ENCODE results near the gene ITFG1.
"Not testable (repeated sequence)": the region's sequence is repeated elsewhere in the genome, so short reads cannot be mapped to it uniquely, and the experiment has no call there.

Gene ITFG1

DNA sequence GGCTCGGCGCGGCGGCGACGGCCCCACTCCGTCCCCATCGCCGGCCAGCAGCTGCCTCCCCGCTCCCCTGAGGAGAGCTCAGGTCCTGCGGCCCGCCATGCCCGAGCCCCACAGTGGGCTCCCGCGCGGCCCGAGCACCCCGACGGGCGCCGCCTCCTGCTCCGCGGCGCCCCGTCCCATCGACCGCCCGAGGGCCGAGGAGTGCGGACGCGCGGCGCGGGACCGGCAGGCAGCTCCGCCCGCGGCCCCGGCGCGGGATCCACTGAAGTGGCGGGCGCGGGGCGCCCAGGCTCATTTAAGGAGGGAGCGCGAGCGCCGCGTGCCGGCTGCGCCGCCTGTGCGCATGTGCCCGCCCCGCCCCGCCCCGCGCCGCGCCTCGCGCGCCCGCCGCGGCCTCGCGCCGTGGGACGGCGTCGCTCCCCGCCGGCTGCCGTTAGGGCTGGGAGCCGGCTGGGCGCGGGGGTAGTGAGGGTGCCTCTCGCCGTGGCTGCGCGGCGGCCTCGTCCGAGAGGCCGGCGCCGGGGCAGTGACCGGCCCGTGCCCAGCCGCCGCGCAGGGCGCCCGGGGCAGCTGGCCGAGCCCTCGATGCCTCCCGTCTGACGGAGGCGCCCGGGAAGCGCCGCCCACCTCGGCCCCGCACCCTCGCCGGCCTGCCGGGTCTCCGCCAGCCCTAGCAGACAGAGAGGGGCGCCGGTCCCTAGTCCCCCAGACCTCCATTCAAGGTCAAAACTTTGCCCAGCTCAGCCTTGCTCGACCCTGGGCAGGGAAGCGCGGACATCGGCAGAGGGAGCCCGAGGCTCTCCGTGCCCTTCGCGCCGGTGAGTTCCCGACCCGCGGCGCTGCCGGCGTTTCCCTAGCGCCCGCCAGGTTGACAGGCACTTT, 316.9 kb downstream of the ITFG1 start, which contains the start of gene NETO2:
NETO2 (minus strand) TSS at position 269 of the 882 bp plus-strand sequence. CDS start 333 bp downstream, outside the sequence.
- peak; percentile 41 for DNase-seq

DNA sequence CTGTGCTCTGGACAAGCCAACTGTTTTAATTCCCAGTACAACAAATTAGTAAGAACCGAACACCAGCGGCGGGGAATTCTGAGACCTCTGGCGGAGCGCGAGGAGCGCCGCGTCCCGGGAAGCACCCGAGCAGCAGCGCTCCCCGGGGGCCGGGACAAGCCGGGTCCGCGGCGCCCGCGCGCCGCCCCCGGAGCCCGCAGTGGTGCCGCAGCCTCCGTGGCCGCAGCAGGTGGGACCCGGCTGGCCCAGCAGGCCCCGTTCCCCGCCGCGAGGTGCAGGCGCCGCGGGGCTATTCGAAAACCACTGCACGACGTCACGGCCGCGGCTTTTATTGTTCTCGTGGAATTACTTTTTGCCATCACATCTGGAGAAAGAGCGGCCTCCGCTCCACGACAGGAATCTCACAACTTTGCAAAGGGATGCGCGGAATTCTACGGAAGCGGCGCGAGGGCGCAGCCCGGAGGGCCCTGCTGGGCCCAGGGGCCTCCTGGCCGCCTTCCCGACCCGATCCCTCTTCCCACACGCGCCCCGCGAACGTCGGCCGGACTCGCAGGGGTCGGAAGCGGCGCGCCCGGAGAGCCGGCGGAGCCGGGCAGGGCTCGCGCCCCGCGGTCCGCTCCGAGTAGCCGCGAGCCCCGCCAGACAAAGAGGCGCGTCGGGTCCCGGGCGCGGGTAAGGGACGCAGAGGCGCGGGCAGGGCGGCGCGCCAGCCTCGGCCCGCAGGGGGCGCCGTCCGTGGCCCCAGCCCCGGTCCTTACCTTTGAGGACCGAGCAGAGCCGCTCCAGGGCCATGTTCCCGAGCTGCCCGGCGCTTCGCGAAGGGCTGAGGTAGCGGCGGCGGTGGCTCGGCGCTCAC, 317.8 kb downstream of the ITFG1 start:
- DNase-seq: peak; percentile 49

DNA sequence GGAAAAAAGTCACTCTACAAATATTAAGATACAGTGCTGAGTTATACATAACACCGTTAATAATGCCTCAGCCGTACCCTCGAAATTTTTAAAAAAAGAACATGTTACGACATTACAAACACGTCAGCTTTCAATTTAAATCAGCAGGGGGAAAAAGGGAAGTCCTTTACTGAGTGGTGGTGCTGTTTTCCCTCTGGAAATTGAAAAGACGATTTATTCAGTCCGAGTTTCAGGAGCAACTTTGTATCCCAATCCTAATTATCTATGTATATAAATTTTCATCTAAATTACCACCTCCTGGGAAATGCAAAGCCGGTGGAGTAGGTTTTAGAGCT, 318.4 kb downstream of the ITFG1 start:
- DNase-seq: no peak

DNA sequence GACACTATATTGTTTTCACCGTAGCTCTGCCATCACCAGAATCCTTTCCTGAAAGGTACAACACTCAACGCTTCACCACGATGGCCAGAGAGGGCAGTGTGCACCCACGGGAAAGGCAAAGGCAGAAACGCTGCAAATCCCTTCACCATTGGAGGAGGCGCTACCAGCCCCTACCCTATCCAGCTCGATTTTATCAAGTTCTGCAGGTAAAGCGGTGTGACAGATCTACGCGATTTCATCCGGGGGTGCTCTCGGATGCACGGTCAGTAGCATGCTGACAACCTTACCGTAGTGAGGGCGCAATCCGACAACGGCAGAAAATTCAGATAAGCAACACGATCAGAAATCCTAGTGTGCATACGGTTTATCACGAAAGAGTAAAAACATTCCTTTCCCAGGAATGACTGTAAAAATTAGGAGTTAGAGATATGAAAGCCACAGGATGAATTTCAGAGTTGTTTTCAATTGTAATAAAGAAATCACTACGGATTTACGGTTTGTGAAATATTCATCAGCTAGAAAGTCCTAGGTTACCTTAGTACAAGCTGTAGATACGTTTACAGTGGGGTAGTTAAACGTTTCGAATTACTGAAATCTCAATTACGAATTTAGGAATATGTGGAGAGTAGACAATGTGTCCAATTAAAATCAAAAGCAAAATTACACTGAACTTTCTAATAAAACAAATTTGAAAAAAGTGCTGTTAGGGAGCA, 318.9 kb downstream of the ITFG1 start:
- DNase-seq: peak; percentile 89

- DNase-seq: no peak
These were observed 320.2 kb downstream of the ITFG1 start for GRCh38 chr16:47140686-47141085.

- no peak for DNase-seq
These were observed 321.2 kb downstream of the ITFG1 start for GRCh38 chr16:47139561-47140185.

GRCh38 chr16:47137925-47138324, 322.9 kb downstream of the ITFG1 start:
- not testable (repeated sequence) for DNase-seq

GRCh38 chr16:47136099-47136842, 324.6 kb downstream of the ITFG1 start:
- DNase-seq: no peak

GRCh38 chr16:47134550-47134949, 326.3 kb downstream of the ITFG1 start:
- DNase-seq: no peak

GRCh38 chr16:47132308-47132707, 328.6 kb downstream of the ITFG1 start:
- no peak for DNase-seq

DNA sequence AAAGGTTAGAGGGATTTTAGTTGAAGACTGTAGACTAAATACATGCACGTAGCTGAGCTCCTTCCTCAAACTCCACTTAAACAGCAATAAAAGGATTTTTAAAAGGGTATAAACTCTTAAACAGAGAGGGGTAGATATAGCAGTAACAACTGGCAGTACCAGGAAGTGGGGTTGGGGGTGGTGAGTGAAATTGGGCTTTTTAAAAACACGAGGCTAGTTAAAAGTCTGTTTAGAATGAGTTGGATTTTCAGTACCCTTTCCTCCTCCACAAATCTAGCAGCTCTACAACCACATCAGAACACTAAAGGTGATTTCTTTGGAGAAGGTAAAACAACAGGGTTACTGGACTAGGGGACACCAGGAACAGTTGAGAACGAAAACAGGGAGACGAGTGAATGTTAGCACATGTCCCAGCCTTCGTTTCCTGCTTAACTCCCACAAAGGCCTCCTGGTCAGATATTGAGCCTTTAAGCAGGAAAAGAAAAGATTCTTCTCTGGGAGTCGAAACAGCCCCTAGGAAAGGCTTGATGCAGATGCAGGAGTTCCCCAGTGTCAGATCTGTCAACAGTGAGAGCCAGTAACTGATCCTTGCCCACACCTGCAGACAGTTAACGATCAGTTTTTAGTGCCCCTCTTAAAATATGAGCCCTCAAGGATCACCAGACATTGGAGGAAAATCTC, 331.0 kb downstream of the ITFG1 start:
- DNase-seq: no peak

- no peak for DNase-seq
These were observed 333.3 kb downstream of the ITFG1 start for GRCh38 chr16:47127541-47127940.

DNA sequence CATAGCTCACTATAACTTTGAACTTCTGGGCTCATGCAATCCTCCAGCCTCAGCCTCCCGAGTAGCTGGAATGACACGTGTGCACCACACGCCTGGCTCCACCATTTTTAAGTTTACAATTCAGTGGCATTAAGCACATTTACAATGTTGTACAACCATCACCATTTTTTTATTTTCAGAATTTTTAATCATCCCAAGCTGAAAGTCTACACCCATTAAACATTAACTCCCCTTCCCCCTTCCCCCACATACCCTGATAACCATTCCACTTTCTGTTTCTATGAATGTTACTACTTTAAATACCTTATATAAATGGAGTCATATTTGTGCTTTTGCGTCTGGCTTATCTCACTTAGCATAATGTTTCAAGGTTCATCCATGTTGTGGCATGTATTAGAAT, 335.1 kb downstream of the ITFG1 start:
- DNase-seq: no peak

GRCh38 chr16:47113130-47113529, 347.7 kb downstream of the ITFG1 start:
- no peak for DNase-seq

DNA sequence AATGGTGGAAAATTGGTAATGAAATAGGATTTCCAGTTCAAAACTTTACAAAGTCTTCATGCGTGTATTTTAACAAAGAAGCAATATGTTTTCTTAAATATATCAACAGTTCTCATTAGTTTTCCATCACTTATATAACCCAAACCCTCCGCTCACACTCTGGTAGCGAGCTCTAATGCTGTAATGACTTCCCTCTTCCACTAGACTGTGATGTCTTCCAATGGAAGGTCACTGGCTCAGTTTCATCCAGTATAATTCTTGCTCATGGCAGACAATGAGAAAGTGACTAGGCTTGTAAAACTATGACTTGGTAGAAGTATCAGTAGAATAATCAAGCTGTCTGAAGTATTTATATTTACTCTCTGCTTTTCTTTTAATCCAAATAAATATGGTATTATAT, 349.9 kb downstream of the ITFG1 start:
- no peak for DNase-seq

- no peak for DNase-seq
These were observed 351.5 kb downstream of the ITFG1 start for GRCh38 chr16:47109361-47109760.

Data from COR-L47 (cell line).